Globus pallidus (tissue), 1 donor: ENCODE data around the gene ZNF792.
"Not testable (repeated sequence)": the region's sequence is repeated elsewhere in the genome, so short reads cannot be mapped to it uniquely, and the experiment has no call there.

Experiments
- DNase-seq: peaks from one replicate; pipeline ENCODE4 v3.0.0-alpha.2; 2015; ENCODE audit warnings: low spot score

The ZNF792 gene

GRCh38 chr19:34963573-34964406, at the start of gene ZNF792:
Gene ZNF792 (minus strand): TSS chr19:34964229. CDS start chr19:34963662, 567 bp downstream.
- DNase-seq = peak; percentile 17

- DNase-seq = no peak
Measured at GRCh38 chr19:35013041-35013819, 49.2 kb upstream of the ZNF792 start.

- DNase-seq = no peak
Measured at GRCh38 chr19:35011737-35012682, 48.0 kb upstream of the ZNF792 start.

- DNase-seq = no peak
Measured at GRCh38 chr19:35011091-35011689, 47.2 kb upstream of the ZNF792 start.

GRCh38 chr19:35009424-35010415, 45.7 kb upstream of the ZNF792 start:
- no peak for DNase-seq

- no peak for DNase-seq
Measured at GRCh38 chr19:35008891-35009341, 44.9 kb upstream of the ZNF792 start.

- DNase-seq = not testable (repeated sequence)
Measured at GRCh38 chr19:35007427-35007826, 43.4 kb upstream of the ZNF792 start.

GRCh38 chr19:35006999-35007365, 43.0 kb upstream of the ZNF792 start:
- no peak for DNase-seq

- DNase-seq = no peak
Measured at GRCh38 chr19:35006342-35006998, 42.4 kb upstream of the ZNF792 start.

- DNase-seq = not testable (repeated sequence)
Measured at GRCh38 chr19:35006007-35006341, 41.9 kb upstream of the ZNF792 start.

- DNase-seq = no peak
Measured at GRCh38 chr19:35005256-35005977, 41.4 kb upstream of the ZNF792 start.

- DNase-seq = no peak
Measured at GRCh38 chr19:35004517-35005255, 40.7 kb upstream of the ZNF792 start.

- DNase-seq = no peak
Measured at GRCh38 chr19:35002037-35002535, 38.1 kb upstream of the ZNF792 start.

- no peak for DNase-seq
Measured at GRCh38 chr19:35000647-35001501, 36.8 kb upstream of the ZNF792 start.

GRCh38 chr19:35000338-35000646, 36.3 kb upstream of the ZNF792 start:
- no peak for DNase-seq

GRCh38 chr19:34999498-35000337, 35.7 kb upstream of the ZNF792 start, which contains the start of gene GRAMD1A:
Gene GRAMD1A (plus strand): TSS chr19:35000323. CDS start chr19:35000479, 156 bp downstream.
- peak; percentile 81 for DNase-seq
